ENCODE measurements around the gene ITGA2.

ITGA2 gene

GRCh38 chr5:53001541-53001940 lies 12.4 kb downstream of the ITGA2 start:
- H3K27me3 ChIP-seq (ENCODE audit: insufficient read depth, poor library complexity, severe bottlenecking) = no peaks in the 10 kb centered on the region
- no peak overlapping the region for H3K27ac ChIP-seq (replicated peaks)
- no peak for TF ChIP-seq SPI1 (IDR thresholded peaks at IDR 0.05; ENCODE audit: borderline replicate concordance, low read depth)
- no peak for TF ChIP-seq POLR2AphosphoS5 (IDR thresholded peaks at IDR 0.05; ENCODE audit: low read depth)
- TF ChIP-seq, protein P1, sequence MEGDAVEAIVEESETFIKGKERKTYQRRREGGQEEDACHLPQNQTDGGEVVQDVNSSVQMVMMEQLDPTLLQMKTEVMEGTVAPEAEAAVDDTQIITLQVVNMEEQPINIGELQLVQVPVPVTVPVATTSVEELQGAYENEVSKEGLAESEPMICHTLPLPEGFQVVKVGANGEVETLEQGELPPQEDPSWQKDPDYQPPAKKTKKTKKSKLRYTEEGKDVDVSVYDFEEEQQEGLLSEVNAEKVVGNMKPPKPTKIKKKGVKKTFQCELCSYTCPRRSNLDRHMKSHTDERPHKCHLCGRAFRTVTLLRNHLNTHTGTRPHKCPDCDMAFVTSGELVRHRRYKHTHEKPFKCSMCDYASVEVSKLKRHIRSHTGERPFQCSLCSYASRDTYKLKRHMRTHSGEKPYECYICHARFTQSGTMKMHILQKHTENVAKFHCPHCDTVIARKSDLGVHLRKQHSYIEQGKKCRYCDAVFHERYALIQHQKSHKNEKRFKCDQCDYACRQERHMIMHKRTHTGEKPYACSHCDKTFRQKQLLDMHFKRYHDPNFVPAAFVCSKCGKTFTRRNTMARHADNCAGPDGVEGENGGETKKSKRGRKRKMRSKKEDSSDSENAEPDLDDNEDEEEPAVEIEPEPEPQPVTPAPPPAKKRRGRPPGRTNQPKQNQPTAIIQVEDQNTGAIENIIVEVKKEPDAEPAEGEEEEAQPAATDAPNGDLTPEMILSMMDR (IDR thresholded peaks at IDR 0.05; ENCODE audit: insufficient read depth, low read length) = no peak
- no peak for TF ChIP-seq GABPA (IDR thresholded peaks at IDR 0.05; ENCODE audit: low read depth)
- TF ChIP-seq, protein P2, sequence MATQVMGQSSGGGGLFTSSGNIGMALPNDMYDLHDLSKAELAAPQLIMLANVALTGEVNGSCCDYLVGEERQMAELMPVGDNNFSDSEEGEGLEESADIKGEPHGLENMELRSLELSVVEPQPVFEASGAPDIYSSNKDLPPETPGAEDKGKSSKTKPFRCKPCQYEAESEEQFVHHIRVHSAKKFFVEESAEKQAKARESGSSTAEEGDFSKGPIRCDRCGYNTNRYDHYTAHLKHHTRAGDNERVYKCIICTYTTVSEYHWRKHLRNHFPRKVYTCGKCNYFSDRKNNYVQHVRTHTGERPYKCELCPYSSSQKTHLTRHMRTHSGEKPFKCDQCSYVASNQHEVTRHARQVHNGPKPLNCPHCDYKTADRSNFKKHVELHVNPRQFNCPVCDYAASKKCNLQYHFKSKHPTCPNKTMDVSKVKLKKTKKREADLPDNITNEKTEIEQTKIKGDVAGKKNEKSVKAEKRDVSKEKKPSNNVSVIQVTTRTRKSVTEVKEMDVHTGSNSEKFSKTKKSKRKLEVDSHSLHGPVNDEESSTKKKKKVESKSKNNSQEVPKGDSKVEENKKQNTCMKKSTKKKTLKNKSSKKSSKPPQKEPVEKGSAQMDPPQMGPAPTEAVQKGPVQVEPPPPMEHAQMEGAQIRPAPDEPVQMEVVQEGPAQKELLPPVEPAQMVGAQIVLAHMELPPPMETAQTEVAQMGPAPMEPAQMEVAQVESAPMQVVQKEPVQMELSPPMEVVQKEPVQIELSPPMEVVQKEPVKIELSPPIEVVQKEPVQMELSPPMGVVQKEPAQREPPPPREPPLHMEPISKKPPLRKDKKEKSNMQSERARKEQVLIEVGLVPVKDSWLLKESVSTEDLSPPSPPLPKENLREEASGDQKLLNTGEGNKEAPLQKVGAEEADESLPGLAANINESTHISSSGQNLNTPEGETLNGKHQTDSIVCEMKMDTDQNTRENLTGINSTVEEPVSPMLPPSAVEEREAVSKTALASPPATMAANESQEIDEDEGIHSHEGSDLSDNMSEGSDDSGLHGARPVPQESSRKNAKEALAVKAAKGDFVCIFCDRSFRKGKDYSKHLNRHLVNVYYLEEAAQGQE (IDR thresholded peaks at IDR 0.05; ENCODE audit: insufficient replicate concordance, low read depth) = no peak
- no peak for DNase-seq (ENCODE audit: low read depth in 1 of 2, low spot score in 1 of 2)
- H3K4me3 ChIP-seq (replicated peaks; ENCODE audit: insufficient read depth, low read length) = no peak overlapping the region

- H3K27ac ChIP-seq (replicated peaks) = no peak overlapping the region
- no peak for DNase-seq (ENCODE audit: low read depth in 1 of 2, low spot score in 1 of 2)
- no peak for TF ChIP-seq GABPA (IDR thresholded peaks at IDR 0.05; ENCODE audit: low read depth)
- TF ChIP-seq POLR2AphosphoS5 (IDR thresholded peaks at IDR 0.05; ENCODE audit: low read depth) = no peak
- TF ChIP-seq, protein P2 (IDR thresholded peaks at IDR 0.05; ENCODE audit: insufficient replicate concordance, low read depth) = no peak
- no peak for TF ChIP-seq SPI1 (IDR thresholded peaks at IDR 0.05; ENCODE audit: borderline replicate concordance, low read depth)
- TF ChIP-seq, protein P1 (IDR thresholded peaks at IDR 0.05; ENCODE audit: insufficient read depth, low read length) = no peak
These were observed 13.3 kb downstream of the ITGA2 start for GRCh38 chr5:53002491-53002890.

GRCh38 chr5:53003144-53003543 lies 14.0 kb downstream of the ITGA2 start:
- Histone ChIP-seq H3K27ac (replicated peaks) (no peak overlapping the region), H3K4me3 (replicated peaks; ENCODE audit: insufficient read depth, low read length) (no peak overlapping the region), H3K27me3 (ENCODE audit: insufficient read depth, poor library complexity, severe bottlenecking) (no peaks in the 10 kb centered on the region)
- DNase-seq (ENCODE audit: low read depth in 1 of 2, low spot score in 1 of 2) = no peak
- TF ChIP-seq GABPA (IDR thresholded peaks at IDR 0.05; ENCODE audit: low read depth) = no peak
- TF ChIP-seq, protein P1 (IDR thresholded peaks at IDR 0.05; ENCODE audit: insufficient read depth, low read length) = no peak
- TF ChIP-seq POLR2AphosphoS5 (IDR thresholded peaks at IDR 0.05; ENCODE audit: low read depth) = no peak
- no peak for TF ChIP-seq SPI1 (IDR thresholded peaks at IDR 0.05; ENCODE audit: borderline replicate concordance, low read depth)
- TF ChIP-seq, protein P2 (IDR thresholded peaks at IDR 0.05; ENCODE audit: insufficient replicate concordance, low read depth) = no peak

More at GRCh38 chr5:53002491-53002890, 13.3 kb downstream of the ITGA2 start:
- H3K27me3 ChIP-seq (ENCODE audit: insufficient read depth, poor library complexity, severe bottlenecking) = no peaks in the 10 kb centered on the region
- H3K4me3 ChIP-seq (replicated peaks; ENCODE audit: insufficient read depth, low read length) = no peak overlapping the region
